IPS-18a (cell line): ENCODE results near the gene BHMT.

Experiments used
- H3K27ac ChIP-seq: one replicate; pipeline ENCODE4 v1.5.1; 2013; ENCODE audit warnings: low read length
- H3K27me3 ChIP-seq: one replicate; pipeline ENCODE4 v1.6.1; 2013; ENCODE audit warnings: mild to moderate bottlenecking, low read length; ENCODE audit not compliant: control insufficient read depth, insufficient read depth
- H3K36me3 ChIP-seq: one replicate; pipeline ENCODE4 v1.6.1; 2013; ENCODE audit warnings: low read depth, low read length; ENCODE audit not compliant: control insufficient read depth
- H3K4me1 ChIP-seq: one replicate; pipeline ENCODE4 v1.6.1; 2013; ENCODE audit warnings: low read depth, low read length; ENCODE audit not compliant: control insufficient read depth
- H3K4me3 ChIP-seq: one replicate; pipeline ENCODE4 v1.5.1; 2013; ENCODE audit warnings: low read length
- H3K9ac ChIP-seq: one replicate; pipeline ENCODE4 v1.6.1; 2013; ENCODE audit warnings: mild to moderate bottlenecking, low read length, moderate library complexity
- H3K9me3 ChIP-seq: one replicate; pipeline ENCODE4 v1.6.1; 2013; ENCODE audit warnings: low read depth, low read length; ENCODE audit not compliant: control insufficient read depth

BHMT gene

GRCh38 chr5:79088507-79088906 lies 23.1 kb upstream of the BHMT start:
- Histone ChIP-seq H3K4me3 (no peak overlapping the region), H3K9me3 (no peaks in the 10 kb centered on the region), H3K9ac (no peak overlapping the region), H3K36me3 (no peaks in the 10 kb centered on the region), H3K4me1 (no peaks in the 10 kb centered on the region), H3K27ac (no peak overlapping the region), H3K27me3 (no peaks in the 10 kb centered on the region)

DNA sequence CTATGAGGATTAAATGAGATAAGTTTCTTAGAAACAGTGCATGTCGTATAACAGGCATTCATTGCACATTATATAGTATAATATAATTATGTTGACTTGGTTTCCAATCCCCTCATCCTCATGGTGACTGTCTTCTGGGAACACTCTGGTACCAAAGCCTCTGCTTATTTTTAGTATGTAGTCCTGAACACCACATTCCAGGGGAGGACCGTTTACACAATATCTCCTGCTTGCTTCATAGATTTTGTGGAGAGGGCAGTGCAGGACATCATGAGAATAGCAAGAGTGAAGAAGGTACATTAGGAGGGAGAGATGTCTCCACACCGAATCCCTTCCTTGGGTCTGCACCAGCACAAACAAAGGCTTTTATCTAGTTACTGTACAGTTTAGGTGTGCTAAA lies 20.5 kb upstream of the BHMT start:
- Histone ChIP-seq H3K36me3 (no peaks in the 10 kb centered on the region), H3K27me3 (no peaks in the 10 kb centered on the region), H3K9me3 (no peaks in the 10 kb centered on the region), H3K4me3 (no peak overlapping the region), H3K4me1 (no peaks in the 10 kb centered on the region), H3K9ac (no peak overlapping the region), H3K27ac (no peak overlapping the region)

DNA sequence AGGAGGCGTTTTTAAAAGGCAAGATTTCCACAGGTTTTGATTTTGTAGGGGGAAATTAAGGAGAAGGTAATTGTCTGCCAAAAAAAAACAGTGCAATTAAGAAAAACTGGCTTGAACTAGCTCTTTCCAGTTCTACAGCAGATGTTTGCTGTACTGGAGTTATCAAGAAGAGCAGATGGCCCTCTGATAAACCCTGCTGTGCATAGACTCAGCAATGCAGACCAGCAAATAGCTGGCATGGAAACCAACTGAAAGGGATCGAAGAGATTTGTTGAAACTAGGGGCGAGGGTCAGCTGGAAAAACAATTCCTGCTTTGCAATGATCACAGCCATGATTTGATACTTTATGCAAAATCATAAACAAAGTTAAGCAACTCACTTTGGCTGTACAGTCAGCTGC lies 17.8 kb upstream of the BHMT start:
- no peaks in the 10 kb centered on the region for H3K36me3 ChIP-seq
- no peak overlapping the region for H3K9ac ChIP-seq
- no peaks in the 10 kb centered on the region for H3K9me3 ChIP-seq
- no peaks in the 10 kb centered on the region for H3K27me3 ChIP-seq
- H3K4me3 ChIP-seq = no peak overlapping the region
- no peaks in the 10 kb centered on the region for H3K4me1 ChIP-seq
- no peak overlapping the region for H3K27ac ChIP-seq

DNA sequence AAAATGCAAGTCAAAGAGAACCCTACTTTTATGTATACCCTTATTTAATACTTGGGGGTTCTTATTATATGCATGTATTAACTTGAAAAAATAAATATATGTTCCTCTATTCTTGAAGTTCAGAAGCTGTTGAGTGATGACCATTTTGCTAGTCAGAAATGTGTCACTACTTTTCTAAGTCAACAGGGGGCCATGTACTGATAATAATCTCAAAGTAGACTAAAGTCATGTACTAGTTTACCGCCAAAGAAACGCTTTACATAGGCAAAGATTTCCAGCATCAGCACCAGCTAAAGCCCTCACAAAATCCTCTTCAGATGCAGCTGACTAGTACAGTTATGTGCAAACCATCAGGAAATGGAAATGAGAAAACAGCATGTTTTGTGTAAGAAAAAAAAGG lies 5.7 kb upstream of the BHMT start:
- no peak overlapping the region for H3K9ac ChIP-seq
- no peak overlapping the region for H3K4me3 ChIP-seq
- no peaks in the 10 kb centered on the region for H3K9me3 ChIP-seq
- H3K27ac ChIP-seq = no peak overlapping the region
- H3K27me3 ChIP-seq = peaks cover 9% of the 10 kb centered on the region
- no peaks in the 10 kb centered on the region for H3K4me1 ChIP-seq
- no peaks in the 10 kb centered on the region for H3K36me3 ChIP-seq

- no peaks in the 10 kb centered on the region for H3K36me3 ChIP-seq
- no peaks in the 10 kb centered on the region for H3K4me1 ChIP-seq
- no peak overlapping the region for H3K4me3 ChIP-seq
- H3K27me3 ChIP-seq = peaks cover 22% of the 10 kb centered on the region
- H3K9me3 ChIP-seq = no peaks in the 10 kb centered on the region
- H3K27ac ChIP-seq = no peak overlapping the region
- no peak overlapping the region for H3K9ac ChIP-seq
Observed at GRCh38 chr5:79107020-79107796, 4.4 kb upstream of the BHMT start.

GRCh38 chr5:79108086-79108485 lies 3.5 kb upstream of the BHMT start:
- H3K4me3 ChIP-seq = no peak overlapping the region
- no peaks in the 10 kb centered on the region for H3K4me1 ChIP-seq
- peaks cover 31% of the 10 kb centered on the region for H3K27me3 ChIP-seq
- no peak overlapping the region for H3K9ac ChIP-seq
- no peaks in the 10 kb centered on the region for H3K9me3 ChIP-seq
- H3K36me3 ChIP-seq = no peaks in the 10 kb centered on the region
- H3K27ac ChIP-seq = no peak overlapping the region

GRCh38 chr5:79108792-79109191 lies 2.8 kb upstream of the BHMT start:
- Histone ChIP-seq H3K27me3 (peaks cover 37% of the 10 kb centered on the region), H3K9ac (no peak overlapping the region), H3K9me3 (no peaks in the 10 kb centered on the region), H3K36me3 (no peaks in the 10 kb centered on the region), H3K4me3 (no peak overlapping the region), H3K4me1 (no peaks in the 10 kb centered on the region), H3K27ac (no peak overlapping the region)

DNA sequence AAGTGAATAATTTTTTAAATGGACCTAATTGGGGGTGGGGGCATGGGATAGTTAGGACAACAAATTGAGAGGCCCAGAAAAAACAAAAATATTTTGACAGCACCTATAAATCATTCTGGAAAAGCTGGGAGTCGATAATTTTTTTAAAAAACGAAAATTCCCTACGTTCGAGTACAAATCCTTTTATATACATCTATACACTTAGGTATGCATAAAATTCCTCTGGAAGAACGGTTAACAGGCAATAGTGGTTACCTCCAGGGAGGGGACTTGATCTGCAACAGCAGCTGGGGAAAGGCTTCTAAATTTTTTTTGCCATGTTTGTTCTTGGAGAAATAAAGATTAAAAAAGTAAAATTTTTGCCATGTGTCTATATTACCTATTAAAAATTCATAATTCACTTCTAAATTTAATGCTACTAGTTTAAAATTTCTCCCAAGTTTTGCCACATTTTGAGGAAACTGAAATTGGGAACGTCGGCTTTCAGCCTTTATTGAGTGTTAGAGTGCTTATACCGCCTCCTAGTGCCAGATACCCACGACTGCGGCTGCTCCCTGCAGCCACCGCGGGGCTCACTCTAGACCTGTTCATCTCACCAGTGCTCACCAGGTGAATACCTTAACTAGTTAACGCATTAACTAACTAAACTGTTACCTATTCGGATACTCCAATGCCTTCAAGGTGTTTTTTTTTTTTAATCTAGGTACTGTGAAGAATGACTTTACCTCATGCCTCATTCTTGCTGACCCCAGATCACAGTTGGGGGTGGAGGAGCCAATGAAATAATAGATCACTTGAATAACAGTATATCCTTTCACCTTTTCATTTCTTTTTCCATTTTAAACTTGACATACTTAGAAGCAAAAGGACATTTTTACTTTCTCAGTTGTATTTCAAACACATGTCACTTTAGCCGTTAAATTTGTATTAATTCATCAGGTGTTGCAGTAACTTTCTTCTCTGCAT lies 1.8 kb upstream of the BHMT start:
- Histone ChIP-seq H3K27ac (no peak overlapping the region), H3K9ac (no peak overlapping the region), H3K36me3 (no peaks in the 10 kb centered on the region), H3K27me3 (peaks cover 42% of the 10 kb centered on the region), H3K4me1 (no peaks in the 10 kb centered on the region), H3K4me3 (no peak overlapping the region), H3K9me3 (no peaks in the 10 kb centered on the region)

- Histone ChIP-seq H3K4me1 (no peaks in the 10 kb centered on the region), H3K9ac (peak overlapping the region; percentile 2), H3K4me3 (peak overlapping the region; percentile 62), H3K36me3 (no peaks in the 10 kb centered on the region), H3K27ac (no peak overlapping the region), H3K27me3 (peaks cover 42% of the 10 kb centered on the region), H3K9me3 (no peaks in the 10 kb centered on the region)
Observed at GRCh38 chr5:79111960-79112702, 522 bp downstream of the BHMT start.

DNA sequence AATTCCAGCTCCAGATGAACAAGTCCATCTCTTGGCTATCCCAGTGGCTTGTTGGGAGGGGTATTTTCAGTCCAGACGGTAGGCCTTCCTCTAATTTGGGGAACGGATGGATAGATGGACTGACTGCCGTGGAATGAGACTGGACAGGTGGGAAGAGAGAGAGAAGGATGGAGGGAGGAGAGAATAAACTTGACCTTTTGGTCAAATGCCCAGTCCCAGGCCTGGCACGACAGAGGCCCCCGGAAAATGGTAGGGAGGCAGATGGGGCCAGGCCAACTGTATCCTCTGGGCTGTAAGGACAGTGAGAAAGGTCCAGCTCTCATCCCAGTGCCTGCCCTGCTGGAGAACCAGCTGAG lies 1.1 kb downstream of the BHMT start:
- Histone ChIP-seq H3K9ac (no peak overlapping the region), H3K4me3 (peak overlapping the region; percentile 62), H3K4me1 (no peaks in the 10 kb centered on the region), H3K36me3 (no peaks in the 10 kb centered on the region), H3K27me3 (peaks cover 42% of the 10 kb centered on the region), H3K27ac (no peak overlapping the region), H3K9me3 (no peaks in the 10 kb centered on the region)

GRCh38 chr5:79119486-79119885 lies 7.9 kb downstream of the BHMT start:
- Histone ChIP-seq H3K9ac (no peak overlapping the region), H3K27me3 (no peaks in the 10 kb centered on the region), H3K27ac (no peak overlapping the region), H3K4me3 (no peak overlapping the region), H3K9me3 (no peaks in the 10 kb centered on the region), H3K4me1 (no peaks in the 10 kb centered on the region), H3K36me3 (no peaks in the 10 kb centered on the region)
